Measurements from ENCODE around the gene RPAP3.
A peak's percentile ranks its signal among the peaks of the same experiment; 100 is the strongest.
"Not testable (repeated sequence)": the region's sequence is repeated elsewhere in the genome, so short reads cannot be mapped to it uniquely, and the experiment has no call there.

The RPAP3 gene

DNA sequence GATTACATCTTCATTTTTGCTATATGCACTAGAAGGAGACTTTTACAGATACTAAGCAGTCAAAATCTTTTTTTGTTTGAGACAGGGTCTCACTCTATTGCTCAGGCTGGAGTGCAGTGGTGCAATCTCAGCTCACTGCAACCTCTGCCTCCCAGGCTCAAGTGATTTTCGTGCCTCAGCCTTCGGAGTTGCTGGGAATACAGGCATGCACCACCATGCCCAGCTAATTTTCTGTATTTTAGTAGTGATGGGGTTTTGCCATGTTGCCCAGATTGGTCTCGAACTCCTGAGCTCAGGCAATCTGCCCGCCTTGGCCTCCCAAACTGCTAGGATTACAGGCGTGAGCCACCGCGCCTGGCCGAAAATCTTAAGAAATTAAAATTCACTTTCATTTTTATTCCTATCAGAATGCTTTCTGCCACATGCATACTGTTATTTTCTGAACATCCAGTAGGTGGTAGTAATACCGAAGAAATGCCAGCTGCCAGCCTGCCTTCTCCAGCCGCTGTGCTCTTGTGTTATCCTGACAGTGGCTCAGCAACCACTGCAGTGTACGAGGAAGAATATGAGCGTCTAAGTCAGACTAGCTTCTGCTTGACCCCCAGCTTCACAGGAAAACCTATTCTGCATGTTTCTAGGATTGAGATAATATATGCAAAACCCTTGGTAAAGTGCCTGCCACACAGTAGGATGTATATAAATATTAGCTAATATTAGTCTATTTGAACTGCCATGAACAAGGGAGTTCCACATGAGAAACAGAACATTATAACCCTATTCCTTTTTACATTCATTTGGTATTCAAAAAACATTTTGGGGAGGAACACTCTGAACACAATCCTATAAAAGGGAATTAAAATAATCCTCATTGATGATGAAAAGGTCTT is 54.2 kb downstream of the RPAP3 start:
- DNase-seq (ENCODE audit: low spot score), result no peak
- peak; percentile 68 for TF ChIP-seq CTCF (IDR thresholded peaks at IDR 0.05)
- H3K4me3 ChIP-seq, result peak overlapping the region; percentile 34
- H3K27ac ChIP-seq, result no peak overlapping the region

DNA sequence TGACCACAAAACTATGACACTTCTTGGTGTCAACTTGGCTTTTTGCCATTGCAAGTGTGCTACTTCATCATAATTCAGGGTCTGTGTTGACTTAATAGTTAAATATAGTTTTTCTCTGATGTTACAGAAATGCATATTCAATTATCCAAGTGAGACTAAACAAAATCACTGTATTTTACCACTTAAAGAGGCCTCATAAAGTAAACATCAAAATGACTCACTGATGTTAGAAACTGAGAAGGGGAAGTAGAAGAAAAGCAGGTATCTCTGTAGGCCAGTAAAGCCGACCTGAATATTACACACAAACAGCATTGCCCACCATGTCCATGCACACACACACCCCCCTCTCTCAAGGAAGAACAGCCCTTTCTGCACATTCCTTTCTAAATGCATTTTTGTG is 55.4 kb downstream of the RPAP3 start:
- no peak for TF ChIP-seq CTCF (IDR thresholded peaks at IDR 0.05)
- H3K27ac ChIP-seq, result no peak overlapping the region

DNA sequence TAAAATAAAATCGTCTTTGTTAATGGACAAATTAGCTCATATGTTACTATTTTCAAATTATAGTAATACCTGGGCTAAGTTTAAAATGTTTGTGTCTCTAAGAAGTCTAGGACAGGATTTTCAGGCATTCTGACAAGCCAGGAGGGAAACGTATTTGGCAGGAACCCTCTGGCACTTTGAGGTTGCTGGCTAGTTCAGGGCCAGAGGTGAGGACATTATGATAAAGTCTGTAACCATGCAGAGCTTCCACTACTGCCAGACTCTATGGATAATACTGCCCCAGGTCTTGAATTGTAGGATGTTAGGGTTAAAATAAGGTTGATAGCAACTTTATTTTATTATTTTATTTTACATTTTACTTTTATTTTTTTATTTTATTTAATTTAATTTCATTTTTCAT is 56.4 kb downstream of the RPAP3 start:
- TF ChIP-seq CTCF (IDR thresholded peaks at IDR 0.05), result no peak
- Histone ChIP-seq H3K27ac (no peak overlapping the region), H3K4me3 (no peak overlapping the region)
- no peak for DNase-seq (ENCODE audit: low spot score)

More for the DNA sequence above, 55.4 kb downstream of the RPAP3 start:
- no peak for DNase-seq (ENCODE audit: low spot score)
- no peak overlapping the region for H3K4me3 ChIP-seq

DNA sequence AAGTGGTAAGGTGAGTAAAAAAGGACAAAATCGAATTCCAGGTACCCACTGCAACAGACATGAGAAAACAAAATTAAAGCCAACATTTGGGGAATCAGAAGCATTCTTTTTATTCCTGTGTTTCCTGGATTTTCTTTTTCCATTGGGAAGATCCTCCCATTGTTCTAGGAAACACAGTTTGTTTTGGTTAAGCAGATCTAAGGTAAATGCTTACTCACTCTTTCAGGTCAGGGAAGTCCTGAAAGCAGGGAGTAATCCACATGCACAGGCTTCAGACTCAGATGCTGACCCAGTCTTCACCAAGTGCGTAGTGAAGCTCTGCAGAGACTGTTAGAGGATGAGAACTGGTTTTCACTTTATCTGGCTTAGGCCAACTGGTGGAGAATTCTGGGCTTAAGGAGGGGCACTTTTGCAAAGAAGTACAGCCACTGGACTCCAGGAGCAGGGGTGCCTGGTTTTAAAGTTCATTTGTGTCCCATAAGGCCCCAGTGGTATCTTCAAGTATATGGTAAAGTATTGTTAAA is 57.7 kb downstream of the RPAP3 start:
- Histone ChIP-seq H3K27ac (no peak overlapping the region), H3K4me3 (no peak overlapping the region)
- no peak for DNase-seq (ENCODE audit: low spot score)
- no peak for TF ChIP-seq CTCF (IDR thresholded peaks at IDR 0.05)

DNA sequence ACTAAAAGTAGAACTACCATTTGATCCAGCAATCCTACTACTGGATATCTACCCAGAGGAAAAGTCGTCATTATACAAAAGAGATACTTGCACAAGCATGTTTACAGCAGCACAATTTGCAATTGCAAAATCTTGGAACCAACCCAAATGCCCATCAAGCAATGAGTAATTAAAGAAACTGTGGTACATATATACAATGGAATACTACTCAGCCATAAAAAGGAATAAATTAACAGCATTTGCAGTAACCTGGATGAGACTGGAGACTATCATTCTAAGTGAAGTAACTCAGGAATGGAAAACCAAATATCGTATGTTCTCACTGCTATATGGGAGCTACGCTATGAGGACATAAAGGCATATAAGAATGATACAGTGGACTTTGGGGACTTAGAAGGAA is 63.5 kb downstream of the RPAP3 start:
- not testable (repeated sequence) for H3K27ac ChIP-seq; DNase-seq (ENCODE audit: low spot score); H3K4me3 ChIP-seq

DNA sequence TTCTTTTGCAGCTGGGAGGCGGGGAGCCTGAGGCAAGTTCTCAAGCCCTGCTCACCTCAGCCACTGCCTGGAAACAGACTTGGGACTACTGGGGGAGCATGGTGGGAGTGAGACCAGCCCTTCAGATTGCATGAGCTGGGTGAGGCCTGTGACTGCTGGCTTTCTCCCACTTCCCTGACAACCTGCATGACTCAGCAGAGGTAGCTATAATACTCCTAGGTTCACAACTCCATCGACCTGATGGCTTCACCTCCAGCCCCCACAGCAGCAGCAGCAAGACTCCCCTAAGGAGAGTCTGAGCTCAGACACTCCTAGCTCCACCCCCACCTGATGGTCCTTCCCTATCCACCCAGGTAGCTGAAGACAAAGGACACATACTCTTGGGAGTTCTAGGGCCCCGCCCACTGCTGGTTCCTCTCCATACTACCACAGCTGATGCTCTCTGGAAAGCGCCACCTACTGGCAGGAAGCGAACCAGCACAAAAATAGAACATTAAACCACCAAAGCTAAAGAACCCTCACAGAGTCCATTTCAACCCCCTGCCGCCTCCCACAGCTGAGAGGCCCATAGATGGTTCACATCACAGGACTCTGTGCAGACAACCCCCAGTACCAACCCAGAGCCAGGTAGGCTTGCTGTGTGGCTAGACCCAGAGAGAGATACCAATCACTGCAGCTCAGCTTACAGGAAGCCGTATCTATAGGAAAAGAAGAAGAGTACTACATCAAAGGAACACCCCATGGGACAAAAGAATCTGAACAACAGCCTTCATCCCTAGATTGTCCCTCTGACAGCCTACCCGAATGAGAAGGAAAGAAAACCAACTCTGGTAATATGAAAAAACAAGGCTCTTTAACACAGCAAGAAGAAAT is 68.7 kb downstream of the RPAP3 start:
- DNase-seq (ENCODE audit: low spot score), result no peak
- no peak for TF ChIP-seq CTCF (IDR thresholded peaks at IDR 0.05)
- Histone ChIP-seq H3K4me3 (no peak overlapping the region), H3K27ac (no peak overlapping the region)

DNA sequence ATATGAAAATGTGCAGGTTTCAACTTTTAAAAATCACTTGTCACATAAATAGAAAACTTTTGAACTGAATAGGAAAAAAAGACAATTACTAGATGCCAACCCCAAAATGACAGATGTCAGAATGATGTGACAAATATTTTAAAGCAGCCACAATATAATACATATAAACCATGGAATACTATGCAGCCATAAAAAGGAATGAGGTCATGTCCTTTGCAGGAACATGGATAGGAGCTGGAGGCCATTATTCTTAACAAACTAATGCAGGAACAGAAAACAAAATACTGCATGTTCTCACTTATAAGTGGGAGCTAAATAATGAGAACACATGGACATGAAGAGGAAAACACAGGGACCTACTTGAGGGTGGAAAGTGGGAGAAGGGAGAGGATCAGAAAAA is 70.1 kb downstream of the RPAP3 start:
- not testable (repeated sequence) for H3K27ac ChIP-seq; DNase-seq (ENCODE audit: low spot score); H3K4me3 ChIP-seq
